ENCODE data around the gene CUZD1. TPM values are rescaled to one million over a fixed set of nuclear protein-coding genes. Genes with fewer than 3 reads are reported as not detected.

CUZD1 gene
- total RNA-seq, 1 experiment from 2014 or later: 17.2 TPM

- Histone ChIP-seq H3K79me2 (ENCODE audit: insufficient read depth, low read length) (no peaks in the 10 kb centered on the region), H4K5ac (ENCODE audit: insufficient read length, low read depth, low read length) (no peak overlapping the region), H3K9me3 (ENCODE audit: control insufficient read depth, low read depth, low read length) (no peaks in the 10 kb centered on the region), H2BK5ac (ENCODE audit: insufficient read length, low read length) (no peak overlapping the region), H3K18ac (ENCODE audit: insufficient read length, low read depth, low read length) (no peak overlapping the region), H4K91ac (ENCODE audit: insufficient read length, low read depth, low read length) (no peak overlapping the region), H3K4me1 (ENCODE audit: insufficient read depth, low read length) (no peaks in the 10 kb centered on the region), H2BK15ac (ENCODE audit: low read depth, low read length) (no peak overlapping the region), H3K14ac (ENCODE audit: insufficient read depth, low read length) (no peak overlapping the region), H4K8ac (replicated peaks; ENCODE audit: insufficient read length, low read depth, low read length) (no peak overlapping the region), H3K56ac (ENCODE audit: insufficient read length, low read depth, low read length) (no peak overlapping the region), H3K27me3 (ENCODE audit: insufficient read depth, low read length) (no peaks in the 10 kb centered on the region), H3K23ac (ENCODE audit: insufficient read length, low read depth, low read length) (no peak overlapping the region), H2AFZ (ENCODE audit: low read length) (no peak overlapping the region), H2AK5ac (ENCODE audit: insufficient read length, low read length) (no peak overlapping the region), H3K9ac (ENCODE audit: extremely low read depth, insufficient read length, low read length) (no peak overlapping the region), H4K20me1 (ENCODE audit: control insufficient read depth, insufficient read depth, insufficient read length) (no peaks in the 10 kb centered on the region), H2BK120ac (ENCODE audit: low read depth, low read length, poor library complexity, severe bottlenecking) (no peak overlapping the region), H3K79me1 (ENCODE audit: insufficient read depth, low read depth, low read length, poor library complexity, severe bottlenecking) (no peaks in the 10 kb centered on the region), H3K23me2 (ENCODE audit: insufficient read length, low read depth, low read length, poor library complexity, severe bottlenecking) (no peaks in the 10 kb centered on the region), H3K4me2 (ENCODE audit: insufficient read depth, insufficient read length, low read length) (no peak overlapping the region), H2BK20ac (ENCODE audit: low read depth, low read length, poor library complexity, severe bottlenecking) (no peak overlapping the region), H3K4ac (ENCODE audit: low read depth, low read length) (no peak overlapping the region), H3K27ac (ENCODE audit: insufficient read length, low read depth, low read length) (no peak overlapping the region), H3T11ph (ENCODE audit: low read length) (no peak overlapping the region), H2BK12ac (ENCODE audit: insufficient read length, low read depth, low read length) (no peak overlapping the region)
- TF ChIP-seq CTCF (conservative IDR thresholded peaks at IDR 0.05): no peak
- WGBS (ENCODE audit: extremely low coverage, insufficient read length, low lambda C conversion rate): no CpG with 5 or more reads among the region's 7 CpGs
- Mint-ChIP-seq H3K27me3 (ENCODE audit: low read depth) (peaks cover 11% of the 10 kb centered on the region), H3K4me1 (peaks cover 0 to 3% of the 10 kb centered on the region in 2 experiments; a peak in 2 of 4 replicates), H3K4me3 (no peak overlapping the region; a peak in 1 of 5 replicates), H3K27ac (peak overlapping the region in 1 of 3 experiments; percentile 76; a peak in 1 of 7 replicates), H3K9me3 (no peaks in the 10 kb centered on the region), H3K36me3 (ENCODE audit: insufficient read depth in 1 of 3, low read depth in 3 of 3) (no peaks in the 10 kb centered on the region)
- DNase-seq: no peak
Measured at GRCh38 chr10:122802282-122802681, 43.4 kb downstream of the CUZD1 start.

All from H9 (cell line).